Breast epithelium (tissue), 3 donors: ENCODE data around the gene TMEM120A.

ENCODE experiments used
- POLR2A ChIP-seq: fragments of 450-650 bp; IDR thresholded peaks from one replicate; pipeline ENCODE4 v1.6.1; 2016; ENCODE audit warnings: antibody characterized with exemption, mild to moderate bottlenecking, moderate library complexity
- POLR2AphosphoS5 ChIP-seq, 3 donors: sonication (generic); formaldehyde crosslinking; IDR thresholded peaks; one replicate each; pipeline ENCODE4 v1.6.1; 2017; ENCODE audit warnings: antibody characterized with exemption in 3 of 3
- TF ChIP-seq, protein P1 (sequence below), 3 donors: fragments of 450-650 bp; IDR thresholded peaks; one replicate each; pipeline ENCODE4 v1.5.1; 2016 to 2017; ENCODE audit warnings: antibody characterized with exemption in 3 of 3, mild to moderate bottlenecking in 3 of 3, moderate library complexity in 3 of 3

DNA sequence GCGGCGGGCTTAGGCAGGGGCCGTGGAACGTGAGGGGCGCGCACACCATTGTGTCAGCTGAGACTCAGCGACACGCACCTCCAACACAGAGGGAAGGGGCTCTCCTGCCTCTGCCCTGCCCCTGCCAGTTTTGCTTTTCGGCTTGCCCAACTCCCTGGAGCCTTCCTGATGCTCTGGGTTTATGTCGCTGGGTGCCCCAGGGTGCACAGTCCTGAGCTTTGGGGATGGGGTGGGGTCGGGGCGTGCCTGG lies 13.3 kb downstream of the TMEM120A start:
- TF ChIP-seq, protein P1, sequence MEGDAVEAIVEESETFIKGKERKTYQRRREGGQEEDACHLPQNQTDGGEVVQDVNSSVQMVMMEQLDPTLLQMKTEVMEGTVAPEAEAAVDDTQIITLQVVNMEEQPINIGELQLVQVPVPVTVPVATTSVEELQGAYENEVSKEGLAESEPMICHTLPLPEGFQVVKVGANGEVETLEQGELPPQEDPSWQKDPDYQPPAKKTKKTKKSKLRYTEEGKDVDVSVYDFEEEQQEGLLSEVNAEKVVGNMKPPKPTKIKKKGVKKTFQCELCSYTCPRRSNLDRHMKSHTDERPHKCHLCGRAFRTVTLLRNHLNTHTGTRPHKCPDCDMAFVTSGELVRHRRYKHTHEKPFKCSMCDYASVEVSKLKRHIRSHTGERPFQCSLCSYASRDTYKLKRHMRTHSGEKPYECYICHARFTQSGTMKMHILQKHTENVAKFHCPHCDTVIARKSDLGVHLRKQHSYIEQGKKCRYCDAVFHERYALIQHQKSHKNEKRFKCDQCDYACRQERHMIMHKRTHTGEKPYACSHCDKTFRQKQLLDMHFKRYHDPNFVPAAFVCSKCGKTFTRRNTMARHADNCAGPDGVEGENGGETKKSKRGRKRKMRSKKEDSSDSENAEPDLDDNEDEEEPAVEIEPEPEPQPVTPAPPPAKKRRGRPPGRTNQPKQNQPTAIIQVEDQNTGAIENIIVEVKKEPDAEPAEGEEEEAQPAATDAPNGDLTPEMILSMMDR (IDR thresholded peaks at IDR 0.05): no peak
- TF ChIP-seq POLR2A: no peak
- no peak for TF ChIP-seq POLR2AphosphoS5 (IDR thresholded peaks at IDR 0.05)
